NCI-H2107 treated with DMSO at 0.1 percent for 48 hours (cell line): Measurements from ENCODE around the gene REG3A.

Source experiments
- DNase-seq: peaks from one replicate; lab custom pipeline; 2025; ENCODE audit not compliant: unreplicated experiment; lab: John Stamatoyannopoulos, UW

The REG3A gene

DNA sequence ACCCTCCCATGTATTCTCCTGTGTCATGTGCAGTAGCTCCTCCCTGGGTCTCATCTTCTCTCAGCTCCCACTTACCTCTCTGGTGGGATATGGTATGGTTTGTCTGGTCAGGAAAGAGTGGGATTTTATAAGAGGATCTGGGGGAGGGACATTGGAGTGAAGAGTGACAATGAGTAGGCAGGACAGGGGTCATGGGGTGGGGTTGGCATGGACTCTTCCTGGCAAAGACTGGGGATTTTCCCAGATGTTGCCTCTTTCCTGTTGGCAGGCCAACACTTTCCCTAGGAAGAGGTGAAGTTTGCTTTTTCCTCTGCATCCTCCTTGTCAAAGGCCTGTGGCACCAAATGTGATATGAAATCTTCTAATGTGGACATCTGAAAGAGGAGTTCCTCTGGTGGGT is at the start of gene REG3A:
Gene REG3A (minus strand): TSS at position 101 of the 400 bp plus-strand sequence. CDS start 348 bp downstream, outside the sequence.
- no peak for DNase-seq

GRCh38 chr2:79200762-79201161 is 41.2 kb upstream of the REG3A start:
- no peak for DNase-seq

DNA sequence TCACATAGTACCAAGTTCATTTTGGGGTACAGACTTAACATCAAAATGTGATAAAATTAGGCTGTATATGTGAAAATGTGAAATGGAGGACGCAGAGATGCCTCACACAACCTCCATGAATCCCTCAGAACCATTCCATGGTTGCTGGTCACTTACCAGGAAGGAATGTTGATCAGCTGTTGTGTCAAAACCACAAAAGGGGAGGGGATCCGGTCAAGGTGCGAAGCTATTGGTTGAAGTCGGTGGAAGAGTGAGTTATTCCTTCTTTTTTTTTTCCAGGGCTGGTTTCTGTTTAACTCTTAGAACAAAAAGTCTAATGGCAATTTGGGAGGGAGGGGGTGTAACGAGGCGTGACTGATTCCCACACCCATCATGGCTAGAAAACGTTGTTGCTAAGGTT is 32.3 kb upstream of the REG3A start:
- DNase-seq, result no peak

- DNase-seq, result no peak
Observed at GRCh38 chr2:79191081-79191480, 31.5 kb upstream of the REG3A start.

DNA sequence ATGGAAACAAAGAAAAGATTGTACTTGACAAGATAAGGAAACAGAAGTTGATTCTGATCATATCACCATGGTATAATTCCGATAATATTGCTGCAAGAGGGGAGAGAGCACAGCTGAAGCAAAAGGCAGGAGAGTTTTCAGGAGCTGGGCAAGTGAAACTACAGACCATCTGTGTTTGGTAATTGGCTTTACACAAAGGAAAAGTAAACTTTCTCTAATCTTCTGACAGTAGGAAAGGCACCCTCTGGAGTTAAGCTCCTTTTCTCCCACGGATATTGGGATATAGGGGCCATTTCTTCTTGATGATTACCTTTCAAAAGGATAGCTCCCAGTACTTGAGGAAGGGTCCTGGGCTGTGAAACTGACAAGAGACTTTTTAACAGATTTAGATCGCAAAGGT is 29.9 kb upstream of the REG3A start:
- DNase-seq, result no peak

- DNase-seq, result no peak
Observed at GRCh38 chr2:79181617-79182016, 22.1 kb upstream of the REG3A start.

GRCh38 chr2:79180092-79180491 is 20.5 kb upstream of the REG3A start:
- DNase-seq, result no peak

DNA sequence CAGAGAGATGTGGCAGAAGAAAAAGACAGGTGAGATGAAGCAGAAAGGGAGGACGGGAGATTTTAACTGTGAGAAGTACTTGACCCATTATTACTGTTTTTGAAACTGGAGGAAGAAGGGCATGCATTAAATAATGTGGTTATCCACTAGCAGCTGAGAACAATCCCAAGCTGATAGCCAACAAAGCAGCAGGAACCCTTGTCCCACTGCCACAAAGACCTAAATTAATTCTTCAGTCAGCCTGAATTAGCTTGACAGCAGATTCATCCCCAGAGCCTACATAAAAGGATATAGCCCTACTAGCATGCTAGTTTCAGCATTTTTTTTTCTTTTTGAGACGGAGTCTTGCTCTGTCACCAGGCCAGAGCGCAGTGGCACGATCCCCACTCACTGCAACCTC is 19.5 kb upstream of the REG3A start:
- no peak for DNase-seq

GRCh38 chr2:79178076-79178674 is 18.6 kb upstream of the REG3A start:
- no peak for DNase-seq

GRCh38 chr2:79171348-79171958 is 11.9 kb upstream of the REG3A start:
- DNase-seq, result no peak

GRCh38 chr2:79162801-79163200 is 3.2 kb upstream of the REG3A start:
- no peak for DNase-seq

- DNase-seq, result no peak
Observed at GRCh38 chr2:79162132-79162531, 2.6 kb upstream of the REG3A start.

- DNase-seq, result no peak
Observed at GRCh38 chr2:79159030-79159429, 523 bp downstream of the REG3A start.

DNA sequence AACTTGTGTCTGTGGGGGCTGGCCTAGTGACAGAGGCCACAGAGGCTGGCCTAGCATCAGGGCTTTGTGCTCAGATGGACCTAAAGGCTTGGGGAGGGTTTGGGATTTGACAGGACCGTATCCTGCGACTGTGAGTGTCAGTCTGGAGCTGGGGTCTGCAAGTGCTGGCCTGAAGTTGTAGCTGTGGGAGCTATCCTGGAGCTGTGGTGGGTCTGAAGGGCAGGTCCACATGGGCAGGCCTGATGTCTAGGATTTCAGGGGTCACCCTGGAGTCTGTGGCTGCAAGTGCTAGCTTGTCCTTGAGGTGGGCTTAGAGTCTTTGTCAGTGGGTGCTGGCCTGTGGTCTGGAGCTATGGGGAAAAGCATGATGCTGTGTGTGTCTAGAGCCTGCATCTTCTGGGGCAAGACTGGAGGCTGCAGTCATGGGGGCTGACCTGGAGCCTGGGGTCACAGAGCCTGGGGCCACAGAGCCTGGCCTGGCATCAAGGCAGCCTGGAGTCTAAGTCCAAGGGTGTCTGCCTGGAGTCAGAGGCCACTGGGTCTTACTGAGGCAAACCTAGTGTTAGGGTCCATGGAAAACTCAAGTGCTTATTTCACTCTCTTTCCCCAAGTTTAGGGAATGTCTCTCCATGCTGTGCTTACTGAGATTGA is 3.6 kb downstream of the REG3A start:
- no peak for DNase-seq

DNA sequence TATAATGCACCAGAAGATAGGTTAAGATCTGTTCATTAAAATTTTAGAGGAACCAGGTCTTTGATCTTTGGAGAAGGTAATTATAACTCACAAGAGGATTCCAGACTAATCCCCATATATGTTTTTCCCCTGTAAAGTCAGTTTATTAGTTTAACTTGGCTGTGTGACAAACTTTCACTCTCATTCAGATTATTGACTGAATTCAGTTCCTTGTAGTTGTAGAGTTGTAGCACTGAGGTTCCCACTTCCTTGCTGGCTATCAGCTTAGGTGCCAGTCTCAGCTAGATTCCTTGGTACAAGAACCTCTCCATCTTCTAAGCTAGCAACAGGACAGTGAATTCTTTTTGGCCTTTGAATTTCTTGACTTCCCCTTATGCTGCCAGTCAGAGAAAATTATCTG is 20.1 kb downstream of the REG3A start:
- DNase-seq, result no peak

GRCh38 chr2:79138385-79138784 is 21.2 kb downstream of the REG3A start:
- no peak for DNase-seq

DNA sequence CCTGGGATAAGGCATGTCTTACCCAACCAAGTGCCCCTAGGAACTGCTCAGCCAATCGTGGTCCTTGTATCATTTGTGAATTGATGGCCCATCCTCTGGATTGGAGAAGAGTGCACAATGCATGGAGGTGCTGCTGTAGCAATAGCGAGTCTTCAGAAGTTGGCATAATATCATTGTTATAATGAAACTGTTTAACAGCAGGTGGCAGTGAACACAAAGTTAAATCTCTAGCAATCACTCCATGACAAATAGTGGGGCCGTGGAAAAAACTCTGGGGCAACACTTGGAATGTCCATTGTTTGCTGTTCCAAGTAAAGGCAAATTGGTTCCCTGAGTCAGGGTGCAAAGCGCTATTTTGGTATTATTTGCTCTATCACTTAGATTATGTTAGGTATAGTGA is 27.9 kb downstream of the REG3A start:
- no peak for DNase-seq

- DNase-seq, result no peak
Observed at GRCh38 chr2:79129804-79130203, 29.7 kb downstream of the REG3A start.

DNA sequence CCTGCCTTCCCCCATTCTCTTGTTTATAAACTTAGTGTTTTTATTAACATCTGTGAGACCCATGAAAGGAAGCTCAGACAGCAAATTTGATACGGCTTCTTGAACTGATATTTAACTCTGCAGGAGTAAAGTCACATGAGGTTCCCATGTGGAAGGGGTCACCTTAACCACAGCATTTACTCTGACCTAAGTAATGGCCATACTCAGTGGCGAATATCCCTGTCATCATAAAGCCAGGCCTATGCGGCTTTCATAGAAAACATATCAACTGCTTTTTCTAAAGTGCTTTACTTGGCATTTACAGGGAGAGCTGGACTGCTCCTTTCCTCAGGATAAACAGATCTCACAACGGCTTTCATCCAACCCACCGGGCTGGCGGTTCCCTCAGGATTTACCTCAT is 30.3 kb downstream of the REG3A start:
- no peak for DNase-seq

GRCh38 chr2:79128406-79128805 is 31.1 kb downstream of the REG3A start:
- DNase-seq, result no peak

DNA sequence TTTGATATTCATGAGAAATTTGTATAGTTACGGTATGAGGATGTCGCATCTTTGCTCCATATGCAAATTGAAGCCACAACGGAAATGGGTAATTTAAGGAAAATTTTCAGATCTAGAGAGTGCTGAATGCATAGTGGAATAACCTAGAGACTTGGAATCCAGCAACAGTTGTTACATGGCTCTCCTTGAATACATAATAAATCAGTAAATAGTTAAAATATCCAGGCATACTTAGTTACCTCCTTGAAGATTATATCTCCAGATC is 33.9 kb downstream of the REG3A start:
- DNase-seq, result no peak

- DNase-seq, result no peak
Observed at GRCh38 chr2:79124907-79125720, 34.4 kb downstream of the REG3A start.
